SHP77 treated with DMSO at 0.1 percent for 48 hours (cell line): ENCODE measurements around the gene HOXD3.

Experiments
- DNase-seq: peaks from one replicate; lab custom pipeline; 2025; lab: John Stamatoyannopoulos, UW

The HOXD3 gene

DNA sequence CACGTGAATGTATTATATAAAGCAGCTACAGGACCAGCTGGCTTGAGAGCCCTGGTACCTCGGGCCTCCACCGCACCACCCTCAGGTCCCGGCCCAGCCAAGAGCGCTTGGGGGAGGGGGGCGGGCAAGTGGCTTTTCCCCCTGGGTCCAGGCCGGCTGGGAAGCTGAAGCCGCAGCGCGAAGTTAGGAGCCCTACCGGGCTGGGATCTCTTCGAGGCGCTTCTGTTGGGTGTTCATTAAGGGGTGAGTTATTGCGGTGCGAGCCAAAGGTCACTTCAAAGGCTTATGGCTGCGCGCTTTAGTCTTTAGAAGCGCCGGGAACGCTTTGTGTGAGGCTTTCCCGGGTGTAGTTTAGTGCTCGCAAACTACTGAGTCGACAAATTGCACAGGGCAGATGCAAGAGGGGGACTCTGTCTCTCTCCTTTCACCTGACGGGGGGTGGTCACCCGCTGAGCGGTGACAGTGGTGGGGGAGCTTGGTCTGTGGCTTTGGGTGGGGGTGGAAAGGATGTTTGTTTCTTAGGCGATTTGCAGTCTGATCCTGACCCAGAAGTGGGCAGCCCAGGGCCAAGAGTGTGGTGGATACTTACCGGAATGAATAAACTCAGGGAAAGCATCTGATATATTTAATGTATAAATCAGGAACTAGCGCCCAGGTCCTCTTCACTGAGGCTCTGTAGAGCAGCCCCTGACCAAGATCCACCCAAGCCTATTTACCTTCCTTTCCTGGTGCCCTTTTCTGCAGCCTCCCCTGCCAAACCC, 6.0 kb downstream of the HOXD3 start:
- no peak for DNase-seq

DNA sequence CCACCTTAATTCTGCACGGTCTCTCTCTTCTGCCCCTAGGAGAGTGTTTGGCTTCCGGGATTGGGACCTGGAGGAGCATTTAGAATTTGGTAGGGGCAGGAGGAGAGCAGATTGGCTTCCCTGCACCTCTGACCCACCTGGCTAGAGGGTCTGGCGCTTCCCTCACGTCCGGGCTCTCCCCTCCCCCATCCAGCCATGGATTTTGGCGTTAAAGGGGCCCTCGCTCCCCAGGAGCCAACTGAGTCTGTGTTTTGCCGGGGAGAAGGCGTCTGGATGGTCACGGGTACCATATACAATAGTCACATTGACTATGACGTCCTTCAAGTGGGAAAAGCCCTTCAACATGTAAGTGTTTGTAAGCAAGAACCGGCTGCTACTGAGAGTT, 6.6 kb downstream of the HOXD3 start:
- DNase-seq: no peak

DNA sequence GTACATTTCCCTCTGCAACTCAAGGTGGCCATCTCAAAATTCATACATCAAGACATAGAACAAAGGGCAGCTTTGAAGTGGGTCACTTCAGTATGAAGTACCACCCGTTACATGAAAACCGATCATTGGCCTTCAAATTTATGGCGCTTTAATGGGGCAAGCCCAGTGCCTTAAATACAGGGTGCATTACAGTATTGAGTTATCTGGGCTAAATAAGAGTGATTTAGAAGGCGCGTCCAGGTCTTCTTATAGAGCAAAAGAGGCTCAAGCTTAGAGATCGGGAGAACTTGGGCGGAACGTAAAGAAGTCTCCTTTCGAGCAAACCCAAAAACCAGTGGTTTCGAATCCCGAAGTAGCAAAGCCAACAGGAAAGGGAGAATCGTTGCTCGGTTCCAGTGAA, 7.1 kb downstream of the HOXD3 start:
- DNase-seq: no peak

DNA sequence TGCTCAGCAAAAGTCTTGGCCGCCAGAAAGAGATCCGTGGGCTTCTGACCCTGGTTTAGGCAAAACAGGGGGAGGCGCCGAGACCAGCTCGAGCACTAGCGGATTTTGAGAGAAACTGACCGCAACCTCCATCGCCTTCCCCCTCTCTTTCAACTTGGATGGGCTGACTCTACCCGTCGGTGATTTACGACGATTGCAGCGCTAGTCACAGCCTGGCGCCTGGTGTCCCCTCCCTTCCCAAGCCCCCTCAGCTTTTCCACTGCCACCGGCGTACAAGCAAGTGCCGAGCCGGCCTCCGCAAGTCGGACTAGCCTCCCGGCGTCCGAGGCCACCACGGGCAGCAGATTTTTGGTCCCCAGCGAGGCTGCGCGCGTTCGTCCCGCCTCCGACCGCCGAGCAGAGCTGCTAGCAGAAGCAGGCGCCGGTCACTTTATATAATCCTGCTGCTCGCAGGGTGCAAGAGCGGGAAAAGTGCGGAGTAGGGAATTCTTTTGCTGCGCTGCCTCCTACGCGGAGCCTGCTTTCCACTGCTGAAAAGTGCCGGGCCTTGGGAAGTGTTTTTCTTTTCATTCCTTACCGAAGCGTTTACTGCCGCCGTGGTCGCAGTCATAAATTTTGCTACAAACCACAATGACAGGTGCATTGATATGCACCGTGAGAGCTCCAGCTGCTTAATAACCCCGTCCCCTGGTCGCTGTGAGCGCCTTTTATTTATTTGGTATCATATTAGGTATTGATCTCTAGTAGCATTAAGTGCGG, 7.7 kb downstream of the HOXD3 start:
- no peak for DNase-seq

DNA sequence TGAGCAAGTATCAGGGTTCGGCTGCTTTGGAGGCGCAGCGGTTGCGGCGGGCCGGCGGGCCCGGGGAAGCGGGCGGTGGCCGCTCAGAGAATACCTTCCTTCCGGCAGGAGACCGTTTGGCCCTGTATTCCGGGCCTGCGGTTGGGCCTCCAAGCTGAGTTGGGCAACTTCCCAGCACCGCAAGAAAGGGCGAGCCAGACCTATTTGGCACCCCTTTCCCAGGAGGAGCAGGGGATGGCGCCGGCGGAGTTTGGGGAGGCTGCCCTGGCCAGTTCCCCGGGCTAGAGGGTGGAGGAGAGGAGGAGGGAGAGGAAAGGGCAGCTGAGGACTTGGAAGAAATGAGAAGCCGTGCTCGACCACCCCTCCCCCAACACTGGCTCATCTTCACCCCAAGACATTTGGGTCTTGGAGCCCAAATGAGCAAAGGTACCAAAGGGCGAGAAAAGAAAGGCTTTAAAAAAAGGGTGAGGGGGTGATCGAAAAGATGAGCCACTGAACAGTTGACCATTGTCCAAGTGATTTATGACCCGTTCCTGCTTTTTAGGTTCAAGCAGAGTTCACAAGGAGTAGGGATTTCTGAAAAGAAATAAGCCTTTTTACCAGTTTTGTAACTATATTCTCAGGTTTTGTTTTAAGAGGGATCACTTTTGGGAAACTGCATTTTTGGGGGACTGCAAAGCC, 8.4 kb downstream of the HOXD3 start:
- DNase-seq: no peak

DNA sequence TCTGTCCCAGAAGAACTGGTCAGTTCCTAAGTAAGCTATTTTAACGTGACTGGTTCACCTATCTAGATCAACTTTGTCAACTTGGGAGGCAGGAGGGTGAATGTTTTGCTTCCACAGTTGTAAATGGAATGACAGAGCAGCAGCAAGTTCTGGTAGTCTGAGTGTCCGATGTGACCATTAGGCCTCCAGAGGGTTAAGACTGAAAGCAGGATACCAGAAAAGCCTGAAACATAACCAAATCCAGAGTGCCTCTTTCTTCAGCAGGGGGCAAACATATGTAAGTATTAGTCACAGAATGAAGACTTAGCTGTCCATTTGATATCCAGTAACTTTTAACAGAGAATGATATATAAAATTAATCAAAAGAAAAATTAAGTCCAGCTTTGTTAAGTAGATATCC, 9.2 kb downstream of the HOXD3 start:
- no peak for DNase-seq

DNA sequence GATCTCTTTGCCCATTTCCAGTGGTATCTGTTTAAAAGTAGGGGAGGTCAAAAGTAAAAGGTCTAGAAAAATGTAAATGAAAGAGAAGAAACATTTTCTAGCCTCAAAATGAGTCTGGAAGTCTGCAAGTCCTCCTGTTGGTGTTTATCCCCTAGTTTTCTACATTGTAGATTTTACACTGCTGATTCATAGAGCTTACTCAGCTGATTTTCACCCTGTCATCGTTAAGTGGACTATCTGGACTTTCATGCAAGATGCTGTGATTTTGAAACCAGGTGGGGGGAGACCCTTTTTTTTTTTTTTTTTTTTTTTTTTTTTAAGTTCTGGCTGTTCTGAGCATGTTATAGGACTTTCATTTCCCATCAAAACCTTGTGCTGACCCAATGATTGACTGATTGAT, 10.3 kb downstream of the HOXD3 start:
- DNase-seq: no peak

DNA sequence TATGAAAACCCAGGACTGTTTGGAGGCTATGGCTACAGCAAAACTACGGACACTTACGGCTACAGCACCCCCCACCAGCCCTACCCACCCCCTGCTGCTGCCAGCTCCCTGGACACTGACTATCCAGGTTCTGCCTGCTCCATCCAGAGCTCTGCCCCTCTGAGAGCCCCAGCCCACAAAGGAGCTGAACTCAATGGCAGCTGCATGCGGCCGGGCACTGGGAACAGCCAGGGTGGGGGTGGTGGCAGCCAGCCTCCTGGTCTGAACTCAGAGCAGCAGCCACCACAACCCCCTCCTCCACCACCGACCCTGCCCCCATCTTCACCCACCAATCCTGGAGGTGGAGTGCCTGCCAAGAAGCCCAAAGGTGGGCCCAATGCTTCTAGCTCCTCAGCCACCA, 12.1 kb downstream of the HOXD3 start:
- DNase-seq: no peak

DNA sequence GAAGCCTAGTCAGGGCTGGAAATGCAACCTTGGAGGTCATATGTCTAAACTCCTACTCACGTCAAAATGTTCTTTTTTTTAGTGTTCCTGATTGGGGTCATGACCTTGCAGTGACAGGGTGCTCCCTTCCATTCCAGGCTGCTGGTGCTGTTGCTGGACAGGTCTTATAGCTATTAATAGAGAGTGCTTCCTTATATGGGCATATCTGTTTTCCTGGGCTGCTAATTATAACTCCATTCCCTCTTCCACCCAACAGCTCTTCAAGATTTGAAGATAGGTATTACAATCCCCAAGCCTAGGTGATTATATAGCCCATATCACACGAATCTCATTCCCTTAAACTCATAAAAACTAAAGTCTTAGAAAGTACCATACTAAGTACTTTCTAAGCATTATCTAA, 12.6 kb downstream of the HOXD3 start:
- no peak for DNase-seq

DNA sequence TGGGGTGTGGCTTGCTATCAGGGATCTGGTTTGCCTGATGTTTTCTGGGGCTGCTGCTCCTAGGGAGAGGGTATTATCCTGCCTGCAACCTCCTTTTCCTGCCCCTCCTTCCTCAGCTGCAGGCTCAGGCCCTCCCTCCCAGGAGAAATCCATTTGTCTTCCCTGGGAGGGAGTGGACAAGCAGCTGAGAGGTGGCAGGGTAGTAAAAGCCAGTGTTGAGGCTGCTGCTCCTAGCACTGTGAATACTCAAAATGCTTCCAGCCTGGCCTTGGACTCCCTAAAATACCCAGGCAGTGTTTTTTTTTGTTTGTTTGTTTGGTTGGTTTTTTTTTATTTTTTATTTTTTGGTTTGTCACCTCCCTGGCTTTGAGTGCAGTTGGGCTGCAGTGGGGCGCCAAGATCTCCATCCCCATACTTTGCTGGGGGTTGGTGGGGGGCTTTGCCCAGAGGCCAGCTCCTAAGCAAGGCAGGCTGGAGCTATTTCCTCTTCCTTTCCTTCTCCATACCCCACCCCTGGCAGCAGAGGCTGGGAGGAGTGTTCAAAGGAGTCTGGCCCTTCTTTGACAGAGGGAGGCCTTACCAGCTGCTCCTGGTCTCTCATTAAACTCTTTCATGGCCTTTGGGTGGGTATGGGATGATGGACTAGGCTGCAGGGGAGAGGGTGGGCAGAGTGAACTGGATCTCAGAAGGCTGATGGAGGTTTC, 13.6 kb downstream of the HOXD3 start:
- DNase-seq: no peak

DNA sequence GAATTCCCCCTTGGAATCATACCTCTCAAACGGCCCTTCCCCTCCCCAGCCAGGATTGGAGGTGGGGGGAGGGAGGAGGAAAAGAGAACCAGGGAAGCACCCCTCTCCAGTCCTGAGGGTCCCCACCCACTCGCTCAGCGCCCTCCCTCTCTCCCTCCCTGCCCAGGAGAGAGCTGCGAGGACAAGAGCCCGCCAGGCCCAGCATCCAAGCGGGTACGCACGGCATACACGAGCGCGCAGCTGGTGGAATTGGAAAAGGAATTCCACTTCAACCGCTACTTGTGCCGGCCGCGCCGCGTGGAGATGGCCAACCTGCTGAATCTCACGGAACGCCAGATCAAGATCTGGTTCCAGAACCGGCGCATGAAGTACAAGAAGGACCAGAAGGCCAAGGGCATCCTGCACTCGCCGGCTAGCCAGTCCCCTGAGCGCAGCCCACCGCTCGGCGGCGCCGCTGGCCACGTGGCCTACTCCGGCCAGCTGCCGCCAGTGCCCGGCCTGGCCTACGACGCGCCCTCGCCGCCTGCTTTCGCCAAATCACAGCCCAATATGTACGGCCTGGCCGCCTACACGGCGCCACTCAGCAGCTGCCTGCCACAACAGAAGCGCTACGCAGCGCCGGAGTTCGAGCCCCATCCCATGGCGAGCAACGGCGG, 14.4 kb downstream of the HOXD3 start:
- no peak for DNase-seq

DNA sequence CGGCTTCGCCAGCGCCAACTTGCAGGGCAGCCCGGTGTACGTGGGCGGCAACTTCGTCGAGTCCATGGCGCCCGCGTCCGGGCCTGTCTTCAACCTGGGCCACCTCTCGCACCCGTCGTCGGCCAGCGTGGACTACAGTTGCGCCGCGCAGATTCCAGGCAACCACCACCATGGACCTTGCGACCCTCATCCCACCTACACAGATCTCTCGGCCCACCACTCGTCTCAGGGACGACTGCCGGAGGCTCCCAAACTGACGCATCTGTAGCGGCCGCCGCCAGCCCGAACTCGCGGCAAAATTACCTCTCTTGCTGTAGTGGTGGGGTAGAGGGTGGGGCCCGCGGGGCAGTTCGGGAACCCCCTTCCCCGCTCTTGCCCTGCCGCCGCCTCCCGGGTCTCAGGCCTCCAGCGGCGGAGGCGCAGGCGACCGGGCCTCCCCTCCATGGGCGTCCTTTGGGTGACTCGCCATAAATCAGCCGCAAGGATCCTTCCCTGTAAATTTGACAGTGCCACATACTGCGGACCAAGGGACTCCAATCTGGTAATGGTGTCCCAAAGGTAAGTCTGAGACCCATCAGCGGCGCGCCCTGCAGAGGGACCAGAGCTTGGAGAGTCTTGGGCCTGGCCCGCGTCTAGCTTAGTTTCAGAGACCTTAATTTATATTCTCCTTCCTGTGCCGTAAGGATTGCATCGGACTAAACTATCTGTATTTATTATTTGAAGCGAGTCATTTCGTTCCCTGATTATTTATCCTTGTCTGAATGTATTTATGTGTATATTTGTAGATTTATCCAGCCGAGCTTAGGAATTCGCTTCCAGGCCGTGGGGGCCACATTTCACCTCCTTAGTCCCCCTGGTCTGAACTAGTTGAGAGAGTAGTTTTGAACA, 15.1 kb downstream of the HOXD3 start:
- no peak for DNase-seq

DNA sequence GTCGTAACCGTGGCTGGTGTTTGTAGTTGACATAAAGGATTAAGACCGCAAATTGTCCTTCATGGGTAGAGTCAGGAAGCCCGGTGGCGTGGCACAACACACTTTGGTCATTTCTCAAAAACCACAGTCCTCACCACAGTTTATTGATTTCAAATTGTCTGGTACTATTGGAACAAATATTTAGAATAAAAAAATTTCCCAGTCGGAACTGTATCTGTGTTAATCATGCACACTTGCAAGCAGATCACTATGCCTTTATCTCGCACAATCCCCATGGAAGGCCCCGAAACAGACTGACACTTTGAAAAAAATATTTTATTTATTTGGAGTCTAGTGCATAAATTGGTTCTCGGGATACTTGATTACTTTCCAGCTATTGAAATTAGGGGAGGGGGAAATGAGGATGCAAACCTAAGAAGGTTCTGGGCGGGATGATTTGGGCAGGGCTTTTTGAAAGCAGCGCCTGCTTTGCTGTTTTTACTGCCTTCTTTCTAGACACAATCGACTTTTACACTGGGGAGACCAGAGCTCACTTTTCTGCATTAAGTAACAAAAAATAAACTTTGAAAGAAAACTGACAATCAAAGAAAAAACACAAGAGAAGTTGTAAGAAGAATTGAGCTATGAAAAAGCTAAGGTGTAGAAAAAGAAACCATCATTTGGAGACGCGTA, 15.9 kb downstream of the HOXD3 start:
- no peak for DNase-seq

DNA sequence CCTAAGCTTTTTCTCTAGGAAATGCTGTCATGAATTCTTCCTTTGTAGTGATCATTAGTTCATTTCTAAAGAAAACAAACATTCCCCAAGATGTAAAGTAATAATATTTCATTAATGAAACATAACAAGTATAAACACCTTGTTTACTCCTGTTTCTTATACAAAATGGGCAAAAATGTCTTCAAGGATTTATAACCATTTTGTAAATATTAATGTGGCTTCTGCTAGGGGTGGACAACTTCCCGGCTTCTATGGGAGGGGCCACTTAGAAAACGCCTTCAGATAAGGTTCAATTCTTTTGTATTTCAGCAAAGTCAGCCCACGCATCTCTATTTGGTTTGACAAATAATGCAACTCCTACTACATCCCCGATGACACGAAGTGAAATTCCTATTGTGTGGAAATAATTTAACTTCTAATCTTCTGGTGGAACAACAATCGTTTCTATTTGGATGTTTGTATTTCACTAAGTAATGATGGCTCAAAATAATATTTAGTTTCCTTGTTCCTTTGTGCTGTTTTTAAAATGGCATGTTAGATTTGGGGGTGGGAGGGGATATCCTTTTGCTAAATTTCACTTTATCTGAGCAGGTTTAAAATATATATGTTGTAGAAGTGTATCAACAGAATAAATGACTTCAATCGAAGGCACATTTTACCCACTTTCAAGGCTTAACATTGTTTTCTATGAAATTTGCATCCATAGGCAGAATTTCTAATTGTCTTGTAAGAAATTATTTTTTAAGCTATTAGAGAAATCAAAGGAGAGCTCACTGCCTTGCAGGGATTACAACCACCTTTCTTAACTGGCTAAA, 16.7 kb downstream of the HOXD3 start:
- no peak for DNase-seq

DNA sequence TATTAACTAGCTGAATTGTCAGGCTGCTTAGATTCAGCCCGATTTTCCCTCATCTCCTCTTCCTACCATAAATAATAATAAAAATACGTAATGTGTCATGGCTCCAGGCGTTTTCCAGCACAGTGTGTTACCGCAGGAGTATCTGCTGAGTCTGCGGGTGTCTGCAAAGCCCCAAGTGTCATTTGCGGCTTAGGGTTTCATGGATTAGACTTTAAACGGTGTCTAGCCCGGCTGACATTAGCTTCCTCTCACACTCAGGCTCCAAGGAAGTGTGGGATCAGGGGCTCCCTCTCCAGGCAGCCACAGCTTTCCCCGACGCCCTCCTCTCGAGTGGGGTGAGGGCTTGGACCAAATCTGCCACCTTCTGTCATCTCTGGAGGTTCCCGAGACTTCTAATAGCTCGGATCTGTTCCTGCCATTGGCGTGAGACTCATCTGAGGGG, 17.3 kb downstream of the HOXD3 start:
- DNase-seq: no peak

DNA sequence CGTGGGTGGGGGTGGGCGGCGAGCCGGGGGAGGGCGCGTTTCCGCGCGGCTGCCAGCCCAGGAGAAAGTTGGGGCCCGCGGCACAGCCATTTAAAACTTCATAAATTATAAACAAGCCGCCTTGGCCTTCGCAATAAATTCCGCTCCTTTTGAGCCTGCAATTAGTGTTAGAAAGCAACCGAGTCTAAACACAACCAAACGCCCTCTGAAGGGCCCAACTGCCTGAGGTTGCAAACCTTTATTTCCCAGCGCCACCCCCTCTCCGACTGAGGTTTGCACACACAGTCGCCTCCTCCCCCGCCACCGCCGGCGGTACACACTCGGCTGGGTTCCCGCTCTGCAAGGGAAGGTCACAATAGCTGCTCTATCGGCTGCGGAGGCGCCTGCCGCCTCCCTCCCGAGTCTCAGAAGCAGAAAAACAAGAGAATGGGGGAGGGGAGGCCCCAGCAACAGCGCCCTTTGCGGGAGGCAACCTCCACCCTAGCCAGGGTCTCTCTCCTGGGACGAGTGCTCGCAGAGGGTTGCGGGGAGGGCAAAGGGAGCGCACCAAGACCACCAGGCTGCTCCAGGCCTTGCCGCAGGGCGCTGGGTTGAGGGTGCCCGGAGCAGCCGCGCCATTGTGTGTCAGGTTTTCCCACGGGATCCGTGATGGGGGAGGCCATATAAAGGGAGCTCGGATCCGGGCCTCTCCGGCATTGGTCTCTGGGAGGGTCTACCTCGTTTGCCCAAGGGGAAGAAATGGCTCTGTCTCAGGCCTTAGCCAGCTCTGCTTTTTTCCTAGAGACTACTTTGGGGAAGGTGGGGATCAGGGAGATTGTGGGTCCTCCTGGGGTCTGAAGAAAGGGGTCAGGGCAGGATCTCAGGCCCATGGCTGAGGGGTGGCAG, 18.0 kb downstream of the HOXD3 start:
- DNase-seq: no peak

DNA sequence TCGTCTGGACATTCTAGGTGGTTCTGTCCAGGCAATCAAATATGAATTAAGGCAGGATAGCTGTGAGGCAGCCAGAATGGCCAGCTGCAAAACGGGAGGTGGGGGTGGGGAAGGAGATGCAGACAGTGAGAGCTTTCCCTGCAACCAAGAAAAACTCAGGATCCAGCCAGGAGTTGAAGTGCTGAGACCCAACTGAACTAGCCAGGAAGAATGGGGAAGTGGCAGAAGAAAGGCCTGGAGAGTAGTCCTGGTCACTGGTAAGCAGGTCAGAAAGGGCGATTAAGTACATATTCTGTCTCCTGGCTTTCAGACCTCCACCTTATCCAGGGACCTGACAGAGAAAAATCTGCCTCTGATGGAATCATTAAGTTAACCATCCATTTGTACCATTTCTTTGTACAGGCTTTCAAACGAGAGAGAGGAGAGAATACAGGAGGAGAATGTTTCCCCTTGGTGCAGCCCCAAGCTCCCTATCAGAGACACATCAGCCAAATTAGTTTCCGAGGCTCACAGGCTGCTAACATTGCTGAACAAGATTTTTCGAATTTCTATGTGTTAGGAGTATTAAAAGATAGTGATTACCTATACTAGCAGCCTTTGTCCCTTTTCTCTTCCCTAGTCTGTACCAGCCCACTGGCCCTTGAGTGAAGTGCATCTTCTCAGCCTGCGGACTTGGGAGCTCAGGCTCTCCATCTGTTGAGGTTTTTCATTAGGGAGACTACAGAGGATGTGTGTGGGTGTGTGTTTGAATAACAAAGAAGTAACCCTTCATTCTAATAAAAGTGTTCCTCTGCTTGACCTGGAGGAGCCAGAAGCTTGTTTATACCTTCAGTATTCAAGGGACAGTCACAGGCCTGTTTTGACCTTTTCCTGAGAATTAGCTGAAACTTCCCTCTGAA, 18.9 kb downstream of the HOXD3 start:
- DNase-seq: no peak
